OCI-LY7 (cell line): ENCODE data around the gene MPI. TPM values are rescaled to one million over a fixed set of nuclear protein-coding genes. Genes with fewer than 3 reads are reported as not detected.

Experiments used
- BruUV-seq: library from RNA; stranded (reverse); fragments of 400-500 nt; replicated peaks from 2 replicates; lab custom pipeline; 2021; lab: Mats Ljungman, UMichigan
- CTCF ChIA-PET: fragments of 300-600 bp; sonication (Branson Sonifier 250); formaldehyde crosslinking; loops from one replicate; lab custom pipeline; 2022; ENCODE audit warnings: antibody characterized with exemption; ENCODE audit not compliant: unreplicated experiment; lab: Charles Lee
- POLR2A ChIA-PET: fragments of 300-600 bp; sonication (Branson Sonifier 250); formaldehyde crosslinking; loops from one replicate; lab custom pipeline; 2022; ENCODE audit warnings: antibody characterized with exemption; lab: Charles Lee
- DNase-seq: peaks from one replicate; pipeline ENCODE4 v3.0.0-alpha.2; 2015; ENCODE audit warnings: low spot score
- H2AFZ ChIP-seq: fragments of 200-600 bp; sonication (generic), shearing (Covaris generic); 2 replicates; pipeline ENCODE4 v1.6.1; 2014; ENCODE audit warnings: mild to moderate bottlenecking, antibody characterized with exemption, low read length, moderate library complexity
- H3K27ac ChIP-seq: fragments of 200-600 bp; sonication (generic); 2 replicates; pipeline ENCODE4 v1.5.1; 2014; ENCODE audit warnings: mixed run types, low read depth, mild to moderate bottlenecking, moderate library complexity, low read length, inconsistent platforms; ENCODE audit not compliant: poor library complexity, severe bottlenecking
- H3K36me3 ChIP-seq: fragments of 200-600 bp; sonication (generic); 2 replicates; pipeline ENCODE4 v1.6.1; 2014; ENCODE audit warnings: mild to moderate bottlenecking, antibody characterized with exemption, low read length, moderate library complexity, mixed read lengths; ENCODE audit not compliant: insufficient read depth
- H3K4me1 ChIP-seq: fragments of 200-600 bp; sonication (generic); 2 replicates; pipeline ENCODE4 v1.5.1; 2014; ENCODE audit warnings: mild to moderate bottlenecking, low read length; ENCODE audit not compliant: insufficient read depth, poor library complexity, severe bottlenecking
- H3K4me2 ChIP-seq: fragments of 200-600 bp; sonication (generic); 2 replicates; pipeline ENCODE4 v1.6.1; 2014; ENCODE audit warnings: mild to moderate bottlenecking, low read length
- H3K4me3 ChIP-seq: fragments of 200-600 bp; sonication (generic); 2 replicates; pipeline ENCODE4 v1.5.1; 2014; ENCODE audit warnings: mild to moderate bottlenecking, low read depth, low read length; ENCODE audit not compliant: poor library complexity, severe bottlenecking
- H3K79me2 ChIP-seq: fragments of 200-600 bp; sonication (generic); 2 replicates; pipeline ENCODE4 v1.6.1; 2016; ENCODE audit warnings: low read depth, mild to moderate bottlenecking, low read length, moderate library complexity, mixed read lengths; ENCODE audit not compliant: insufficient read depth
- H3K9me2 ChIP-seq: fragments of 200-600 bp; sonication (generic); 2 replicates; pipeline ENCODE4 v1.6.1; 2016; ENCODE audit warnings: mild to moderate bottlenecking, low read length, mixed read lengths; ENCODE audit not compliant: insufficient read depth
- H3K9me3 ChIP-seq: fragments of 200-600 bp; sonication (generic); 2 replicates; pipeline ENCODE4 v1.6.1; 2014; ENCODE audit warnings: mild to moderate bottlenecking, mixed run types, low read length, mixed read lengths
- H4K20me1 ChIP-seq: fragments of 200-600 bp; sonication (generic); 2 replicates; pipeline ENCODE4 v1.6.1; 2014; ENCODE audit warnings: mild to moderate bottlenecking, antibody characterized with exemption, low read length, moderate library complexity, mixed read lengths; ENCODE audit not compliant: insufficient read depth
- CTCF ChIP-seq: fragments of 200-600 bp; sonication (generic); conservative IDR thresholded peaks from 2 replicates; pipeline ENCODE4 v1.5.1; 2014; ENCODE audit warnings: mild to moderate bottlenecking, antibody characterized with exemption, low read length, moderate library complexity, mixed read lengths
- EZH2phosphoT487 ChIP-seq: fragments of 200-600 bp; sonication (generic); IDR thresholded peaks from 2 replicates; pipeline ENCODE4 v1.6.1; 2018; ENCODE audit warnings: low read depth, borderline replicate concordance, mild to moderate bottlenecking, mixed run types, antibody characterized with exemption, low read length, moderate library complexity, mixed read lengths
- intact Hi-C: fragments of 100-400 bp; cut with micrococcal nuclease; formaldehyde crosslinking; loops from one replicate; pipeline ENCODE4 v1.10.0; 2022; ENCODE audit not compliant: unreplicated experiment
- total RNA-seq, 2 experiments: library from RNA; depleted of rRNA in 1 of 2; stranded (reverse); fragments of >200 nt in 1 of 2; shearing (Covaris generic) in 1 of 2; gene quantifications; 2 replicates each; pipeline ENCODE4 v1.2.3, GENCODE V29; 2014 to 2022

The MPI gene
- total RNA-seq, 2 experiments from 2014 or later: 58.9 to 67.2 TPM

- intact Hi-C loops: no loop called here
- no peaks in the 10 kb centered on the region for H3K9me2 ChIP-seq
- peaks cover 6% of the 10 kb centered on the region; the same call in 1 of the 2 replicates for H3K79me2 ChIP-seq
- ChIA-PET POLR2A (no interaction called here), CTCF (interaction anchor here (1.1 kb wide), 1 partner anchor 50 kb away, joined by 3 read pairs; no protein-coding TSS in a partner anchor)
- no peak overlapping the region for H3K4me3 ChIP-seq
- H3K4me1 ChIP-seq: peaks cover 12% of the 10 kb centered on the region
- H3K27ac ChIP-seq: no peak overlapping the region
- no peak overlapping the region for H3K4me2 ChIP-seq
- no peaks in the 10 kb centered on the region for H3K9me3 ChIP-seq
- no TSS peak for BruUV-seq
- peaks cover 63% of the 10 kb centered on the region for H3K36me3 ChIP-seq
- DNase-seq: no peak
- H2AFZ ChIP-seq: no peak overlapping the region
- H4K20me1 ChIP-seq: no peaks in the 10 kb centered on the region
- TF ChIP-seq EZH2phosphoT487 (no peak), CTCF (no peak)
Observed at GRCh38 chr15:74851960-74852359, 37.9 kb upstream of the MPI start.

GRCh38 chr15:74854453-74855022, 35.3 kb upstream of the MPI start:
- peaks cover 38% of the 10 kb centered on the region for H3K4me1 ChIP-seq
- H4K20me1 ChIP-seq: no peaks in the 10 kb centered on the region
- no peak overlapping the region for H3K4me3 ChIP-seq
- H3K4me2 ChIP-seq: no peak overlapping the region
- POLR2A ChIA-PET: interaction anchor here (0.7 to 1.1 kb wide), 2 partner anchors 17 to 137 kb away, joined by 3 to 4 read pairs; no protein-coding TSS in a partner anchor
- CTCF ChIA-PET: no interaction called here
- peaks cover 13% of the 10 kb centered on the region; the same call in 1 of the 2 replicates for H3K79me2 ChIP-seq
- intact Hi-C loops: no loop called here
- H3K27ac ChIP-seq: no peak overlapping the region
- H2AFZ ChIP-seq: no peak overlapping the region
- no peaks in the 10 kb centered on the region for H3K9me3 ChIP-seq
- DNase-seq: no peak
- no peak for TF ChIP-seq EZH2phosphoT487
- TF ChIP-seq CTCF: no peak
- peaks cover 53% of the 10 kb centered on the region for H3K36me3 ChIP-seq
- BruUV-seq: no TSS peak
- no peaks in the 10 kb centered on the region for H3K9me2 ChIP-seq

GRCh38 chr15:74855857-74856256, 34.0 kb upstream of the MPI start:
- Histone ChIP-seq H3K79me2 (peaks cover 19% of the 10 kb centered on the region; the same call in 1 of the 2 replicates), H3K9me3 (no peaks in the 10 kb centered on the region), H3K27ac (no peak overlapping the region), H4K20me1 (no peaks in the 10 kb centered on the region), H3K4me3 (no peak overlapping the region), H3K4me2 (no peak overlapping the region; the same call in 1 of the 2 replicates), H3K9me2 (no peaks in the 10 kb centered on the region), H2AFZ (no peak overlapping the region), H3K4me1 (peaks cover 43% of the 10 kb centered on the region), H3K36me3 (peaks cover 40% of the 10 kb centered on the region)
- DNase-seq: no peak
- intact Hi-C loops: loop anchor here (2.0 kb wide), 1 partner anchor 17 kb away; the partner anchor contains the start of gene SCAMP2
- POLR2A ChIA-PET: interaction anchor here (0.6 to 2.0 kb wide), 5 partner anchors 14 to 870 kb away, joined by 3 to 21 read pairs (median 5); no protein-coding TSS in a partner anchor
- CTCF ChIA-PET: interaction anchor here (0.6 to 0.9 kb wide), 2 partner anchors 12 to 13 kb away, joined by 3 read pairs; no protein-coding TSS in a partner anchor
- TF ChIP-seq CTCF (no peak), EZH2phosphoT487 (no peak)
- no TSS peak for BruUV-seq
